ENCODE results near the gene SLC7A10.

GRCh38 chr19:33236696-33237390, 11.2 kb upstream of the SLC7A10 start:
- TF ChIP-seq CTCF (IDR thresholded peaks at IDR 0.05) (no peak), POLR2AphosphoS5 (IDR thresholded peaks at IDR 0.05) (no peak), POLR2A (IDR thresholded peaks at IDR 0.05) (no peak)

Measured in breast epithelium (tissue), 3 donors.